K562 (cell line): Measurements from ENCODE around the gene DGCR2. TPM values are rescaled to one million over a fixed set of nuclear protein-coding genes. Genes with fewer than 3 reads are reported as not detected.

Source experiments
- ETV1 ChIP-seq: fragments of 450-650 bp; conservative IDR thresholded peaks from 2 replicates; pipeline ENCODE4 v1.6.1; 2016; ENCODE audit warnings: missing genetic modification characterization, control low read depth, low read depth, missing compliant biosample characterization
- ETV5 ChIP-seq: sonication (generic); formaldehyde crosslinking; IDR thresholded peaks from 2 replicates; pipeline ENCODE4 v1.4.0; 2020; ENCODE audit warnings: low read depth, mild to moderate bottlenecking, missing genetic modification reagents
- HNRNPUL1 ChIP-seq: fragments of 200-400 bp; formaldehyde crosslinking; IDR thresholded peaks from 2 replicates; pipeline ENCODE4 v1.6.1; 2017; ENCODE audit warnings: low read length
- NR2C2 ChIP-seq, 2 experiments: fragments of 200-800 bp in 1 of 2; sonication (Bioruptor generic) in 1 of 2; sonication (generic) in 1 of 2; formaldehyde crosslinking in 1 of 2; IDR thresholded peaks; 2 replicates each; pipeline versions ENCODE4 v1.6.1 to v1.8.0; 2016 to 2022; ENCODE audit warnings: mild to moderate bottlenecking in 1 of 2, missing compliant biosample characterization in 1 of 2, missing genetic modification characterization in 1 of 2, missing genetic modification reagents in 1 of 2
- RCOR1 ChIP-seq, 2 experiments: IDR thresholded peaks; 2 replicates each; pipeline ENCODE4 v1.6.1; 2012; ENCODE audit warnings: low read depth in 2 of 2, low read length in 2 of 2, borderline replicate concordance in 1 of 2, improper control_type of control experiment in 1 of 2
- TOE1 ChIP-seq, 2 experiments: fragments of 450-650 bp in 1 of 2; sonication (generic) in 1 of 2; formaldehyde crosslinking in 1 of 2; IDR thresholded peaks; 2 replicates each; pipeline versions ENCODE4 v1.7.1 to v1.8.0; 2016 to 2022; ENCODE audit warnings: borderline replicate concordance in 2 of 2, mild to moderate bottlenecking in 2 of 2, antibody characterized with exemption in 1 of 2, inconsistent platforms in 1 of 2, low read depth in 1 of 2, missing genetic modification reagents in 1 of 2, moderate library complexity in 1 of 2
- ZNF445 ChIP-seq: fragments of 250-450 bp; sonication (Bioruptor Pico); IDR thresholded peaks from 2 replicates; pipeline ENCODE4 v1.4.0; 2020; ENCODE audit warnings: low read depth, mild to moderate bottlenecking, moderate library complexity
- polyA plus RNA-seq, 8 experiments: library from polyadenylated mRNA; depleted of rRNA in 4 of 8; stranded (reverse) in 5 of 8; unstranded in 3 of 8; fragments of >200 nt; fragmentation: Nextera tagmentation in 2 of 8; fragmentation: Illumina TruSeq in 1 of 8; extraction: Ambion mirVana in 2 of 8; extraction: Trizol in 1 of 8; gene quantifications; 2 replicates each; pipeline versions ENCODE4 v1.2.1 to v1.2.3, GENCODE V29; 2011 to 2014; ENCODE audit warnings: inconsistent platforms in 1 of 8, missing spikeins in 1 of 8
- total RNA-seq, 7 experiments: library from RNA; depleted of rRNA in 6 of 7; stranded (reverse); fragments of >200 nt in 6 of 7; fragmentation: Illumina TruSeq in 2 of 7; extraction: Trizol in 2 of 7; gene quantifications; 2 replicates each; pipeline versions ENCODE4 v1.2.1 to v1.2.3, GENCODE V29; 2011 to 2021; ENCODE audit warnings: low replicate concordance in 1 of 7
- TF ChIP-seq, protein P1 (sequence below): sonication (generic); formaldehyde crosslinking; IDR thresholded peaks from 2 replicates; pipeline ENCODE4 v1.8.1; 2023; ENCODE audit warnings: missing genetic modification reagents, mild to moderate bottlenecking, borderline replicate concordance
- TF ChIP-seq, protein P2 (sequence below): sonication (generic); formaldehyde crosslinking; IDR thresholded peaks from 2 replicates; pipeline ENCODE4 v1.8.0; 2022; ENCODE audit warnings: mild to moderate bottlenecking, missing genetic modification reagents
- TF ChIP-seq, protein P3 (sequence below): sonication (generic); formaldehyde crosslinking; IDR thresholded peaks from 2 replicates; pipeline ENCODE4 v1.8.1; 2023; ENCODE audit warnings: mild to moderate bottlenecking, missing genetic modification reagents, moderate library complexity

Gene DGCR2
- total and polyA plus RNA-seq, 9 of the 15 experiments (the other 6 are each of a cell fraction or from before 2014, with no cell fraction given) = 0.69 to 101 (median 56.4) TPM

DNA sequence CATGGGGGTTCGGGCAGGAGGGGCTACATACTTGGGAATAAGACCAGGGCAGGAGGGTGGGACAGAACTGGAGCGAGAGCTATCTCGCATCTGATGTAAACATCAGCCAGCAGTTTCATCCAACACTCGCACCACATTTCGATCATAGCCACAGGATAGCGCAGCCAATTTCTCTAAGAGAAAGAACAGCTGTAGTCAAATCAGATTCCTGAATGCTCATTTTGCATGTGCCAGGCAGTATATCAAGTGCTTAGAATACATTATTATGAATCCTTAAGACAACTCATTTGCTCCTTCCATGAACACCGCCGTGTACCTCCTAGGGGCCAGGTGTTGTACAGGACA, 14.5 kb downstream of the DGCR2 start (continued):
- TF ChIP-seq, protein P1, sequence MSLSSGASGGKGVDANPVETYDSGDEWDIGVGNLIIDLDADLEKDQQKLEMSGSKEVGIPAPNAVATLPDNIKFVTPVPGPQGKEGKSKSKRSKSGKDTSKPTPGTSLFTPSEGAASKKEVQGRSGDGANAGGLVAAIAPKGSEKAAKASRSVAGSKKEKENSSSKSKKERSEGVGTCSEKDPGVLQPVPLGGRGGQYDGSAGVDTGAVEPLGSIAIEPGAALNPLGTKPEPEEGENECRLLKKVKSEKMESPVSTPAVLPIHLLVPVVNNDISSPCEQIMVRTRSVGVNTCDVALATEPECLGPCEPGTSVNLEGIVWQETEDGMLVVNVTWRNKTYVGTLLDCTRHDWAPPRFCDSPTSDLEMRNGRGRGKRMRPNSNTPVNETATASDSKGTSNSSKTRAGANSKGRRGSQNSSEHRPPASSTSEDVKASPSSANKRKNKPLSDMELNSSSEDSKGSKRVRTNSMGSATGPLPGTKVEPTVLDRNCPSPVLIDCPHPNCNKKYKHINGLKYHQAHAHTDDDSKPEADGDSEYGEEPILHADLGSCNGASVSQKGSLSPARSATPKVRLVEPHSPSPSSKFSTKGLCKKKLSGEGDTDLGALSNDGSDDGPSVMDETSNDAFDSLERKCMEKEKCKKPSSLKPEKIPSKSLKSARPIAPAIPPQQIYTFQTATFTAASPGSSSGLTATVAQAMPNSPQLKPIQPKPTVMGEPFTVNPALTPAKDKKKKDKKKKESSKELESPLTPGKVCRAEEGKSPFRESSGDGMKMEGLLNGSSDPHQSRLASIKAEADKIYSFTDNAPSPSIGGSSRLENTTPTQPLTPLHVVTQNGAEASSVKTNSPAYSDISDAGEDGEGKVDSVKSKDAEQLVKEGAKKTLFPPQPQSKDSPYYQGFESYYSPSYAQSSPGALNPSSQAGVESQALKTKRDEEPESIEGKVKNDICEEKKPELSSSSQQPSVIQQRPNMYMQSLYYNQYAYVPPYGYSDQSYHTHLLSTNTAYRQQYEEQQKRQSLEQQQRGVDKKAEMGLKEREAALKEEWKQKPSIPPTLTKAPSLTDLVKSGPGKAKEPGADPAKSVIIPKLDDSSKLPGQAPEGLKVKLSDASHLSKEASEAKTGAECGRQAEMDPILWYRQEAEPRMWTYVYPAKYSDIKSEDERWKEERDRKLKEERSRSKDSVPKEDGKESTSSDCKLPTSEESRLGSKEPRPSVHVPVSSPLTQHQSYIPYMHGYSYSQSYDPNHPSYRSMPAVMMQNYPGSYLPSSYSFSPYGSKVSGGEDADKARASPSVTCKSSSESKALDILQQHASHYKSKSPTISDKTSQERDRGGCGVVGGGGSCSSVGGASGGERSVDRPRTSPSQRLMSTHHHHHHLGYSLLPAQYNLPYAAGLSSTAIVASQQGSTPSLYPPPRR (CRISPR knock-in tag) = peak; percentile 83; the same call in 1 of the 2 replicates
- no peak for TF ChIP-seq ZNF445 (CRISPR knock-in tag)
- TF ChIP-seq, protein P2, sequence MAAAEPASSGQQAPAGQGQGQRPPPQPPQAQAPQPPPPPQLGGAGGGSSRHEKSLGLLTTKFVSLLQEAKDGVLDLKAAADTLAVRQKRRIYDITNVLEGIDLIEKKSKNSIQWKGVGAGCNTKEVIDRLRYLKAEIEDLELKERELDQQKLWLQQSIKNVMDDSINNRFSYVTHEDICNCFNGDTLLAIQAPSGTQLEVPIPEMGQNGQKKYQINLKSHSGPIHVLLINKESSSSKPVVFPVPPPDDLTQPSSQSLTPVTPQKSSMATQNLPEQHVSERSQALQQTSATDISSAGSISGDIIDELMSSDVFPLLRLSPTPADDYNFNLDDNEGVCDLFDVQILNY (CRISPR knock-in tag) = peak; percentile 95
- TF ChIP-seq ETV5 (CRISPR knock-in tag) = no peak
- TF ChIP-seq HNRNPUL1 = 0 out of 2 replicates have a peak, but pooled peaks have one; percentile 45
- TF ChIP-seq, protein P3, sequence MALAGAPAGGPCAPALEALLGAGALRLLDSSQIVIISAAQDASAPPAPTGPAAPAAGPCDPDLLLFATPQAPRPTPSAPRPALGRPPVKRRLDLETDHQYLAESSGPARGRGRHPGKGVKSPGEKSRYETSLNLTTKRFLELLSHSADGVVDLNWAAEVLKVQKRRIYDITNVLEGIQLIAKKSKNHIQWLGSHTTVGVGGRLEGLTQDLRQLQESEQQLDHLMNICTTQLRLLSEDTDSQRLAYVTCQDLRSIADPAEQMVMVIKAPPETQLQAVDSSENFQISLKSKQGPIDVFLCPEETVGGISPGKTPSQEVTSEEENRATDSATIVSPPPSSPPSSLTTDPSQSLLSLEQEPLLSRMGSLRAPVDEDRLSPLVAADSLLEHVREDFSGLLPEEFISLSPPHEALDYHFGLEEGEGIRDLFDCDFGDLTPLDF (CRISPR knock-in tag) = 0 out of 2 replicates have a peak, but pooled peaks have one; percentile 5
- TF ChIP-seq ETV1 (tag) = no peak
- peak; percentile 49; the same call in 1 of the 2 replicates for TF ChIP-seq NR2C2 (CRISPR knock-in tag; IDR thresholded peaks at IDR 0.05)
- no peak for TF ChIP-seq NR2C2 (tag; IDR thresholded peaks at IDR 0.05)
- TF ChIP-seq TOE1 (IDR thresholded peaks at IDR 0.05; ENCODE audit: borderline replicate concordance) = no peak
- peak; percentile 86; the same call in 1 of the 2 replicates for TF ChIP-seq TOE1 (CRISPR knock-in tag; IDR thresholded peaks at IDR 0.05; ENCODE audit: borderline replicate concordance, low read depth)
- no peak for TF ChIP-seq RCOR1 (IDR thresholded peaks at IDR 0.05; ENCODE audit: borderline replicate concordance in 1 of 2, low read depth in 2 of 2, low read length in 2 of 2)
